GM23248 (cell line): ENCODE data around the gene DBH. TPM values are rescaled to one million over a fixed set of nuclear protein-coding genes. Genes with fewer than 3 reads are reported as not detected.

ENCODE experiments used
- DNase-seq: peaks from one replicate; pipeline ENCODE4 v3.0.0-alpha.2; 2015
- H2AFZ ChIP-seq: fragments of 200-600 bp; sonication (generic); 2 replicates; pipeline ENCODE4 v1.6.1; 2016; ENCODE audit warnings: antibody characterized with exemption
- H3F3A ChIP-seq: fragments of 200-600 bp; sonication (generic); 2 replicates; pipeline ENCODE4 v1.6.1; 2016; ENCODE audit warnings: mild to moderate bottlenecking, antibody characterized with exemption, mixed run types; ENCODE audit not compliant: insufficient read depth
- H3K27ac ChIP-seq: fragments of 200-600 bp; sonication (generic); 2 replicates; pipeline ENCODE4 v1.5.1; 2016; ENCODE audit warnings: mild to moderate bottlenecking
- H3K27me3 ChIP-seq: fragments of 200-600 bp; sonication (generic); replicated peaks from 2 replicates; pipeline ENCODE4 v1.6.1; 2016; ENCODE audit warnings: mild to moderate bottlenecking; ENCODE audit not compliant: insufficient read depth
- H3K36me3 ChIP-seq: fragments of 200-600 bp; sonication (generic); 2 replicates; pipeline ENCODE4 v1.6.1; 2016; ENCODE audit warnings: low read depth, mild to moderate bottlenecking
- H3K4me1 ChIP-seq: fragments of 200-600 bp; sonication (generic); 2 replicates; pipeline ENCODE4 v1.6.1; 2016; ENCODE audit warnings: mild to moderate bottlenecking; ENCODE audit not compliant: insufficient read depth
- H3K4me2 ChIP-seq: fragments of 200-600 bp; sonication (generic); one replicate; pipeline ENCODE4 v1.6.1; 2016; ENCODE audit warnings: mild to moderate bottlenecking; ENCODE audit not compliant: unreplicated experiment
- H3K4me3 ChIP-seq: fragments of 200-600 bp; sonication (generic); 2 replicates; pipeline ENCODE4 v1.5.1; 2016; ENCODE audit warnings: mild to moderate bottlenecking
- H3K79me2 ChIP-seq: fragments of 200-600 bp; sonication (generic); 2 replicates; pipeline ENCODE4 v1.6.1; 2016; ENCODE audit warnings: mild to moderate bottlenecking; ENCODE audit not compliant: insufficient read depth
- H3K9ac ChIP-seq: fragments of 200-600 bp; sonication (generic); 2 replicates; pipeline ENCODE4 v1.6.1; 2016; ENCODE audit warnings: mild to moderate bottlenecking
- H3K9me2 ChIP-seq: fragments of 200-600 bp; sonication (generic); 2 replicates; pipeline ENCODE4 v1.6.1; 2016; ENCODE audit warnings: mixed run types, mild to moderate bottlenecking, moderate library complexity; ENCODE audit not compliant: insufficient read depth
- H3K9me3 ChIP-seq: fragments of 200-600 bp; sonication (generic); one replicate; pipeline ENCODE4 v1.6.1; 2017; ENCODE audit warnings: low read depth
- H4K20me1 ChIP-seq: fragments of 200-600 bp; sonication (generic); 2 replicates; pipeline ENCODE4 v1.6.0; 2016; ENCODE audit not compliant: insufficient read depth
- EZH2 ChIP-seq: fragments of 200-600 bp; sonication (generic); IDR thresholded peaks from 2 replicates; pipeline ENCODE4 v1.6.1; 2018; ENCODE audit warnings: antibody characterized with exemption, mild to moderate bottlenecking; ENCODE audit not compliant: insufficient read depth, poor library complexity, severe bottlenecking
- EZH2phosphoT487 ChIP-seq: fragments of 200-600 bp; sonication (generic); IDR thresholded peaks from 2 replicates; pipeline ENCODE4 v1.6.1; 2018; ENCODE audit warnings: antibody characterized with exemption, moderate library complexity, mild to moderate bottlenecking, low read depth; ENCODE audit not compliant: insufficient read depth
- WGBS, 2 experiments: methylation state at CpG; one replicate each; pipeline ENCODE4 v1.1.6; 2015 to 2017; ENCODE audit warnings: low lambda C conversion rate in 2 of 2, low coverage in 1 of 2; ENCODE audit errors: missing lambda C conversion rate in 2 of 2; 5-methylcytosine and 5-hydroxymethylcytosine counted together
- in situ Hi-C: fragments of 300-500 bp; cut with MboI; formaldehyde crosslinking; loops from 2 replicates; pipeline ENCODE4 v1.15.0; 2020
- polyA plus RNA-seq: library from polyadenylated mRNA; unstranded; fragments of >200 nt; fragmentation: Nextera tagmentation; extraction: Ambion mirVana; gene quantifications from 2 replicates; pipeline ENCODE4 v1.2.1, GENCODE V29; 2016
- total RNA-seq: library from RNA; depleted of rRNA; stranded (reverse); fragments of >200 nt; shearing (Covaris generic); gene quantifications from 2 replicates; pipeline ENCODE4 v1.2.3, GENCODE V29; 2014

DBH gene
- total and polyA plus RNA-seq, 2 experiments from 2014 or later: not detected

DNA sequence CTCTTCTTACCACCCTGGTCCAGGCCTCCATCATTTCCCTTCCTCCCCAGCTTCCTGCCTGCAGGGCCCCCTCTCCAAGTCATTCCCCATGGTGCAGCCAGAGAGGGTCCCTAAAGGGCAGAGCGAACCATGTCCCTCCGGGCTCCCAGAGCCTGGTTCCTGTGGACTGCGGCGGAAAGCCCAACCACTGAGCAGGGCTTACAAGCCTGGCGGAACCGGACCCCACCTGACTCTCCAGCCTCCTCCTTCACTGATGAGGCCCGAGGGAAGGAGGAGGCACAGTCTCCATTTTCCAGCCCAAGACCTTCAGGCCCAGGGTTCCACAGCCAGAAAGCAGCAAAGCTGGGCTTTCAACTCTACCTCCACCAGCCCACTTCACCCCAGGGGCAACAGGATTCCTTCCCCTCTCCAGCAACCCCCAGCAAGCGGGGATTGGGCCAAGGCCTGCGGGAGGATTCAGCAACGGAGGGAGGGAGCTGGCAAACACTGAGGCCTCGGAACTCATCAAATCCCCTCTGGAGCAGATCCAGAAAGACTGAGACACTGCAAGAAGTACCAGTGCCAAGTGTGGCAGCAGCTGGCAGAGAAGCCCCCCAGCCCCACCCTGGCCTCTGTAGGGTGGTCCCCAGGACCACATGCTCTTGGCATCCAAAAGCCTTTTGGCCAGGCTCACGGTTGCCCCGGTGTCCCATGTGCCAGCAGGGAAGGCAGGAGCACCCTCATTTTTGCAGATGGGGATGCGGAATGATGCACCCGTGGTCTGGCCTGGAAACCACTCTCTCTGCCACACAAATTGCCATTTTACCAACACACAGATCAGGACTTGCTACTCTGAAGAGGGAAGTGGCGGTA lies 30.1 kb upstream of the DBH start:
- H3K9me3 ChIP-seq: no peaks in the 10 kb centered on the region
- no peaks in the 10 kb centered on the region for H3K36me3 ChIP-seq
- 43 to 46% methylated on average over 15 to 16 of the region's 16 CpGs for WGBS, 2 experiments
- no peak for TF ChIP-seq EZH2
- no peak for TF ChIP-seq EZH2phosphoT487
- no peak overlapping the region for H3K4me3 ChIP-seq
- no peak for DNase-seq
- H3K79me2 ChIP-seq: no peaks in the 10 kb centered on the region
- no peaks in the 10 kb centered on the region for H3K4me1 ChIP-seq
- H3F3A ChIP-seq: no peaks in the 10 kb centered on the region
- no peak overlapping the region for H2AFZ ChIP-seq
- no peak overlapping the region for H3K9ac ChIP-seq
- H3K4me2 ChIP-seq: no peak overlapping the region
- in situ Hi-C loops: no loop called here
- no peaks in the 10 kb centered on the region for H3K9me2 ChIP-seq
- H4K20me1 ChIP-seq: no peaks in the 10 kb centered on the region
- H3K27ac ChIP-seq: no peak overlapping the region
- H3K27me3 ChIP-seq: peaks cover 72% of the 10 kb centered on the region

DNA sequence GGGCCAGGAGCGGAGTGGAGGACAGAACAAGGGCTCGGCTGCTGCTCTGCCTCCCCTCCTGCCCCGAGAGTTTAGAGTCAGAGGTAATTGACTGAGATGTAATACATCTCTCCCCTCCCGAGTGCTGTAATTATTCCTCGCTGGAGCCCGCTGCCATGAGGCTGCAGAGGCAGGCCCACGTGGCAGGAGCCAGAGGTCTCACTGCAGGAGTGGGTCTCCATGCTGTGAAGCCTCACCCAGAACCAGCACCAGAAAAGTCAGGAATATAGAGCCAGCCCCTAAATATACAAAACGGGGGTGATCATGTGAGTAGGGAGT lies 29.5 kb upstream of the DBH start:
- in situ Hi-C loops: no loop called here
- Histone ChIP-seq H3K79me2 (no peaks in the 10 kb centered on the region), H3K4me1 (no peaks in the 10 kb centered on the region), H3F3A (no peaks in the 10 kb centered on the region), H2AFZ (no peak overlapping the region), H3K4me2 (no peak overlapping the region), H4K20me1 (no peaks in the 10 kb centered on the region), H3K27me3 (peaks cover 67% of the 10 kb centered on the region), H3K36me3 (no peaks in the 10 kb centered on the region), H3K4me3 (no peak overlapping the region), H3K27ac (no peak overlapping the region), H3K9me3 (no peaks in the 10 kb centered on the region), H3K9me2 (no peaks in the 10 kb centered on the region), H3K9ac (no peak overlapping the region)
- 17 to 19% methylated on average over 8 of the region's 8 CpGs for WGBS, 2 experiments
- DNase-seq: no peak
- TF ChIP-seq EZH2phosphoT487: no peak
- TF ChIP-seq EZH2: no peak

DNA sequence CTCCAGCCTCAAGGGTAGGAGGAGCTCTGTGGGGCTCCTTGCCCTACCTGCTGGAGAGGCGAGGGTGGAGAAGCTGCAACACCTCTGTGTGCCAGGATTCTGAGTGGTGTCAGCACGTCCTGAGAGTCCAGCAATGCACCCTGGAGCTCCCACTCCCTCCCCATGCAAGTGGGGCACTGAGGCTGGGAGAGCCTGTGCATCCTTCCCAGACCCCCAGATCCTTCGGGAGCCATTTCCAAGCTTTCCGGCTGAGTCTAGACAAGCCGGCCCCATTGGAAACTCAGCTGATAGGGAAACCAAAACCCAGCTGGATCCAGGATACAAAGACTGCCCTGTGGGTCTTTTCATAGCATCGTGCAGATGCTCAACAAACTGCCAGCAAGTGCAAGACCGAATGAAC lies 28.8 kb upstream of the DBH start:
- no peak overlapping the region for H3K4me2 ChIP-seq
- peaks cover 68% of the 10 kb centered on the region for H3K27me3 ChIP-seq
- H3K4me3 ChIP-seq: no peak overlapping the region
- in situ Hi-C loops: no loop called here
- DNase-seq: no peak
- TF ChIP-seq EZH2 (no peak), EZH2phosphoT487 (no peak)
- H4K20me1 ChIP-seq: no peaks in the 10 kb centered on the region
- H3K9ac ChIP-seq: no peak overlapping the region
- H3K27ac ChIP-seq: no peak overlapping the region
- no peaks in the 10 kb centered on the region for H3K36me3 ChIP-seq
- no peaks in the 10 kb centered on the region for H3K9me2 ChIP-seq
- H3F3A ChIP-seq: no peaks in the 10 kb centered on the region
- H2AFZ ChIP-seq: no peak overlapping the region
- H3K79me2 ChIP-seq: no peaks in the 10 kb centered on the region
- 21% methylated on average over 7 of the region's 7 CpGs for WGBS, 2 experiments
- no peaks in the 10 kb centered on the region for H3K4me1 ChIP-seq
- no peaks in the 10 kb centered on the region for H3K9me3 ChIP-seq

DNA sequence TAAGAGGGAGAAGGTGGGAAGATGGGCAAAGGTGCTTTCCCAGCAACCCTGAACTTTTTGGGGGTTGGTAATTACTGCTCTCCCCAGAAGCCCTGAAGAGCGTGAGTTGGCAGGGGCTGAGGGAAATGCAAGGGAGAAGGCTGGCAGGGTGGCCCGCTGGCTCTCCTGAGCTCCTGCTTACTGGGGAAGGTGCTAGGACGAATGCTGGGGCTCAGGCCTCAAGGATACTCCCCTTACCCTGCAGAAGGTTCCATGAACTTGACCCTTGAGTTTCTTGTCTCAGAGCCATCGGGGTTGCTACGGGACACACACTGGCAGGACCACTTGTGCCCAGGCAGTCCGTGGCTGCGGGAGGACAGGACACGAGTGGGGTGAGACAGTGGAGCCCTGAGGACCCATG lies 28.2 kb upstream of the DBH start:
- Histone ChIP-seq H3K27ac (no peak overlapping the region), H3K9me3 (no peaks in the 10 kb centered on the region), H3F3A (no peaks in the 10 kb centered on the region), H3K4me3 (no peak overlapping the region), H3K9ac (no peak overlapping the region), H3K4me2 (no peak overlapping the region), H3K36me3 (no peaks in the 10 kb centered on the region), H3K4me1 (no peaks in the 10 kb centered on the region), H3K27me3 (peaks cover 65% of the 10 kb centered on the region), H4K20me1 (no peaks in the 10 kb centered on the region), H2AFZ (no peak overlapping the region), H3K79me2 (no peaks in the 10 kb centered on the region), H3K9me2 (no peaks in the 10 kb centered on the region)
- no peak for DNase-seq
- whole genome bisulfite sequencing, 2 experiments: 55 to 69% methylated on average over 8 of the region's 8 CpGs
- no peak for TF ChIP-seq EZH2phosphoT487
- no peak for TF ChIP-seq EZH2
- in situ Hi-C loops: no loop called here
